DOHH2 (cell line): ENCODE results near the gene ZDHHC24.

ENCODE experiments used
- EZH2phosphoT487 ChIP-seq: fragments of 200-600 bp; sonication (generic); IDR thresholded peaks from 2 replicates; pipeline ENCODE4 v1.6.1; 2017; ENCODE audit warnings: borderline replicate concordance, mild to moderate bottlenecking, antibody characterized with exemption, low read length, moderate library complexity, mixed read lengths
- TF ChIP-seq, protein P1 (sequence below): fragments of 200-600 bp; sonication (generic); IDR thresholded peaks from one replicate; pipeline ENCODE4 v1.5.1; 2014; ENCODE audit warnings: antibody characterized with exemption, mild to moderate bottlenecking, low read depth, low read length; ENCODE audit not compliant: poor library complexity, severe bottlenecking

- TF ChIP-seq, protein P1, sequence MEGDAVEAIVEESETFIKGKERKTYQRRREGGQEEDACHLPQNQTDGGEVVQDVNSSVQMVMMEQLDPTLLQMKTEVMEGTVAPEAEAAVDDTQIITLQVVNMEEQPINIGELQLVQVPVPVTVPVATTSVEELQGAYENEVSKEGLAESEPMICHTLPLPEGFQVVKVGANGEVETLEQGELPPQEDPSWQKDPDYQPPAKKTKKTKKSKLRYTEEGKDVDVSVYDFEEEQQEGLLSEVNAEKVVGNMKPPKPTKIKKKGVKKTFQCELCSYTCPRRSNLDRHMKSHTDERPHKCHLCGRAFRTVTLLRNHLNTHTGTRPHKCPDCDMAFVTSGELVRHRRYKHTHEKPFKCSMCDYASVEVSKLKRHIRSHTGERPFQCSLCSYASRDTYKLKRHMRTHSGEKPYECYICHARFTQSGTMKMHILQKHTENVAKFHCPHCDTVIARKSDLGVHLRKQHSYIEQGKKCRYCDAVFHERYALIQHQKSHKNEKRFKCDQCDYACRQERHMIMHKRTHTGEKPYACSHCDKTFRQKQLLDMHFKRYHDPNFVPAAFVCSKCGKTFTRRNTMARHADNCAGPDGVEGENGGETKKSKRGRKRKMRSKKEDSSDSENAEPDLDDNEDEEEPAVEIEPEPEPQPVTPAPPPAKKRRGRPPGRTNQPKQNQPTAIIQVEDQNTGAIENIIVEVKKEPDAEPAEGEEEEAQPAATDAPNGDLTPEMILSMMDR = no peak
- TF ChIP-seq EZH2phosphoT487 = no peak
Observed at GRCh38 chr11:66548774-66549630, 3.2 kb upstream of the ZDHHC24 start.
